Adrenal gland (tissue), 12 donors: Measurements from ENCODE around the gene ADIRF. TPM values are rescaled to one million over a fixed set of nuclear protein-coding genes. Genes with fewer than 3 reads are reported as not detected.
"Not testable (repeated sequence)": the region's sequence is repeated elsewhere in the genome, so short reads cannot be mapped to it uniquely, and the experiment has no call there.

Experiments
- DNase-seq, 7 donors: peaks; one replicate each; pipeline ENCODE4 v3.0.0-alpha.2; 2019 to 2020
- H3K27ac ChIP-seq, 5 donors: fragments of 200-600 bp; sonication (generic) in 4 of 5; 1 replicate in 3 of 5; 2 replicates in 2 of 5; pipeline versions ENCODE4 v1.5.1 to v1.8.0; 2016 to 2020; ENCODE audit warnings: mild to moderate bottlenecking in 1 of 5
- H3K27me3 ChIP-seq: fragments of 200-600 bp; 2 replicates; pipeline ENCODE4 v1.8.0; 2021
- H3K36me3 ChIP-seq, 2 donors: fragments of 200-600 bp; replicated peaks in 1 of 2; 1 replicate in 1 of 2; 2 replicates in 1 of 2; pipeline versions ENCODE4 v1.5.1 to v1.8.0; 2018 to 2022
- H3K4me1 ChIP-seq, 2 donors: fragments of 200-600 bp; replicated peaks in 1 of 2; 1 replicate in 1 of 2; 2 replicates in 1 of 2; pipeline versions ENCODE4 v1.5.1 to v1.8.0; 2018 to 2021
- H3K4me3 ChIP-seq, 4 donors: fragments of 200-600 bp; sonication (generic) in 3 of 4; one replicate each; pipeline ENCODE4 v1.5.1; 2016 to 2018
- H3K9me3 ChIP-seq, 3 donors: fragments of 200-600 bp; sonication (generic) in 1 of 3; replicated peaks in 1 of 3; 1 replicate in 2 of 3; 2 replicates in 1 of 3; pipeline versions ENCODE4 v1.5.1 to v1.8.0; 2016 to 2021
- POLR2A ChIP-seq, 2 donors: fragments of 450-650 bp; IDR thresholded peaks; one replicate each; pipeline ENCODE4 v1.6.1; 2017; ENCODE audit warnings: antibody characterized with exemption in 2 of 2, mild to moderate bottlenecking in 2 of 2, moderate library complexity in 1 of 2
- WGBS, 4 donors: extraction: QIAGEN DNeasy Blood & Tissue Kit in 2 of 4; methylation state at CpG; one replicate each; pipeline versions ENCODE4 v1.1.5 to v1.1.7; 2013 to 2017; 5-methylcytosine and 5-hydroxymethylcytosine counted together
- intact Hi-C, 2 donors: fragments of 100-400 bp; cut with DNase I; formaldehyde crosslinking; loops; one replicate each; pipeline versions ENCODE4 v1.14.1 to v1.15.0; 2022 to 2023
- polyA plus RNA-seq, 3 donors: library from polyadenylated mRNA; stranded (reverse); fragments of 200-250 nt in 2 of 3; fragments of 350-450 nt in 1 of 3; fragmentation: Illumina TruSeq in 1 of 3; extraction: RNeasy Lipid Tissue Mini Kit (QIAGEN cat#74804) in 1 of 3; gene quantifications; one replicate each; pipeline ENCODE4 v1.2.3, GENCODE V29; 2013 to 2014
- total RNA-seq, 9 donors: library from RNA; depleted of rRNA in 4 of 9; stranded (reverse); fragments of >200 nt in 4 of 9; fragments of 120-200 nt in 1 of 9; fragmentation: NEBNext Ultra II Directional in 1 of 9; extraction: Animal tissue kit (Norgen Biotek cat#: 25700) in 1 of 9; gene quantifications; one replicate each; pipeline versions ENCODE4 v1.1.0 to v1.2.4, GENCODE V29; 2013 to 2023
- TF ChIP-seq, protein P1 (sequence below), 6 experiments: fragments of 450-650 bp in 4 of 6; fragments of 200-600 bp in 2 of 6; sonication (generic) in 1 of 6; IDR thresholded peaks; 1 replicate in 5 of 6; 2 replicates in 1 of 6; pipeline versions ENCODE4 v1.5.1 to v1.8.0; 2016 to 2021; ENCODE audit warnings: antibody characterized with exemption in 6 of 6, mild to moderate bottlenecking in 2 of 6, moderate library complexity in 1 of 6
- donor health status: healthy with polysubstance abuse.
- donor health status: Bipolar disorder and iron deficiency.
- donor health status: DM: yes; HTN: yes; CAD: no.
- donor health status: DM: no; HTN: no; CAD: no.
- donor health status: DM: no; HTN: no; CAD: no.
- donor health status: DM: yes; HTN: yes; CAD: no.

ADIRF gene
- total and polyA plus RNA-seq, 12 donors, result 3.3 to 592 (median 22.6) TPM

DNA sequence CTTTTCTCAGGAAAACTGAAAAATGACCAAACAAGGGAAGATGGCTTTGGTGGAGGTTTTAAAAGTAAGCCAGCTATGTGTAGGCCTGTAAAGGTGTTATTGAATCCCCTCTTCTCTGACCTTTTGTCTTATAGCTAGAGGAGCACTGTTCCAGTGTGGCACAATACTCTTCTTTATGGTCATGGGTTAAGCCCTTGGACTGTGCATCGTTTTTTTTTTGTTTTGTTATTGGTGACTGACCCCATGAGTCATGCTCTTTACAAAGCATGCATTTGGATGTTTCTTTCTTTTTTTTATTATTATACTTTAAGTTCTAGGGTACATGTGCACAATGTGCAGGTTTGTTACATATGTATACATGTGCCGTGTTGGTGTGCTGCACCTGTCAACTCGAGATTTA lies 32.2 kb downstream of the ADIRF start:
- intact Hi-C loops, result no loop called here
- 59 to 66% (median 61%) methylated on average over 3 of the region's 3 CpGs for WGBS, 4 donors

DNA sequence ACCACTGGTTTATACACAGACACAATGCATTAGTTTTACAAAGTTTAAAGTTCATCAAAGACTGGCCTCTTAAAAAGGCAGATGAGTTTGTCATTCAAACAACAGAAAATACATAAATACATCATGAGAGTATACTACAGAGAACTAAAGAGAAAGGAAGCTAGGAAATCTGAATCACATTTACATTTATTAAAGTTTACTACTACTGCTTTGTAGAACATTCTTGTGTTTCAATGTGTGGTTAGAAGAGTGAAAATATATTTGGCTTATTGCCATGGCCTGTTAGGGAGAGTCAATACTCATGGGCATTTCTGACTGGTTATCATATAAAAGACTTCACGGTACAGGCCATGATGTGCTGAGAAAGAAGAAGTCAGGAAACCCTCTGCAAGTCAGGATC lies 38.8 kb downstream of the ADIRF start:
- H3K9me3 ChIP-seq, H3K27me3 ChIP-seq, H3K4me3 ChIP-seq, intact Hi-C loops, DNase-seq, H3K4me1 ChIP-seq, H3K27ac ChIP-seq, H3K36me3 ChIP-seq: not testable (repeated sequence)
- 20 to 85% (median 71%) methylated on average over 1 of the region's 1 CpG; no CpG with 5 or more reads in 1 of the 4 donors for WGBS, 4 donors

More for the DNA sequence above, 32.2 kb downstream of the ADIRF start:
- Histone ChIP-seq H3K4me3 (no peak overlapping the region), H3K36me3 (no peaks in the 10 kb centered on the region), H3K27me3 (no peaks in the 10 kb centered on the region), H3K27ac (no peak overlapping the region), H3K9me3 (no peaks in the 10 kb centered on the region), H3K4me1 (no peaks in the 10 kb centered on the region)
- TF ChIP-seq POLR2A (IDR thresholded peaks at IDR 0.05), result no peak
- TF ChIP-seq, protein P1, sequence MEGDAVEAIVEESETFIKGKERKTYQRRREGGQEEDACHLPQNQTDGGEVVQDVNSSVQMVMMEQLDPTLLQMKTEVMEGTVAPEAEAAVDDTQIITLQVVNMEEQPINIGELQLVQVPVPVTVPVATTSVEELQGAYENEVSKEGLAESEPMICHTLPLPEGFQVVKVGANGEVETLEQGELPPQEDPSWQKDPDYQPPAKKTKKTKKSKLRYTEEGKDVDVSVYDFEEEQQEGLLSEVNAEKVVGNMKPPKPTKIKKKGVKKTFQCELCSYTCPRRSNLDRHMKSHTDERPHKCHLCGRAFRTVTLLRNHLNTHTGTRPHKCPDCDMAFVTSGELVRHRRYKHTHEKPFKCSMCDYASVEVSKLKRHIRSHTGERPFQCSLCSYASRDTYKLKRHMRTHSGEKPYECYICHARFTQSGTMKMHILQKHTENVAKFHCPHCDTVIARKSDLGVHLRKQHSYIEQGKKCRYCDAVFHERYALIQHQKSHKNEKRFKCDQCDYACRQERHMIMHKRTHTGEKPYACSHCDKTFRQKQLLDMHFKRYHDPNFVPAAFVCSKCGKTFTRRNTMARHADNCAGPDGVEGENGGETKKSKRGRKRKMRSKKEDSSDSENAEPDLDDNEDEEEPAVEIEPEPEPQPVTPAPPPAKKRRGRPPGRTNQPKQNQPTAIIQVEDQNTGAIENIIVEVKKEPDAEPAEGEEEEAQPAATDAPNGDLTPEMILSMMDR (IDR thresholded peaks at IDR 0.05), result no peak
- no peak for DNase-seq

DNA sequence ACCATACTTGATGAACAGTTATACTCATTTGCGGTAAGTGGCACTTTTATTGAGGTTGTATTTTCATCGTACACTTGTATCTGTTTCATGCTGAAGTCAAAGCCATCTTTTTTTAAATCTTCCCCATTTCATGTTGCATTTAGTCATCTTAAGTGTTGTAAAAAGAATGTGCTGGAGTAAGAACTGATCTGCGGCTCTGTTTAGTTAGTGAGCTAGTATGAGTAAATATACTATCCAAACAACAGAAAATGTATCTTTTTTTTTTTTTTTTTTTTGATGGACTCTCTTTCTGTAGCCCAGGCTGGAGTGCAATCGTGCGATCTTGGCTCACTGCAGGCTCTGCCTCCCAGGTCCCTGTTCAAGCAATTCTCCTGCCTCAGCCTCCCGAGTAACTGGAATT lies 39.4 kb downstream of the ADIRF start:
- WGBS, 4 donors, result 92 to 97% (median 95%) methylated on average over 6 of the region's 6 CpGs

DNA sequence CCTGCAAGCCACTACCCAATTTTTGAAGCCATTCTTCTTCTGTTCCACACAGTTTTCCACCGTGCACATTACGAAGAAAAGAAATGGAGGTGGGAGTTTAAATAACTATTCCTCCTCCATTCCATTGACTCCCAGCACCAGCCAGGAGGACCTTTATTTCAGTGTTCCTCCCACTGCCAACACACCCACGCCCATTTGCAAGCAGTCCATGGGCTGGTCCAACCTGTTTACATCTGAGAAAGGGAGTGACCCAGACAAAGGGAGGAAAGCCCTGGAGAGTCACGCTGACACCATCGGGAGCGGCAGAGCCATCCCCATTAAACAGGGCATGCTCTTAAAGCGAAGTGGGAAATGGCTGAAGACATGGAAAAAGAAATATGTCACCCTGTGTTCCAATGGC lies 40.0 kb downstream of the ADIRF start:
- H3K27me3 ChIP-seq, H3K4me3 ChIP-seq, DNase-seq, intact Hi-C loops, H3K9me3 ChIP-seq, H3K36me3 ChIP-seq, H3K27ac ChIP-seq, H3K4me1 ChIP-seq: not testable (repeated sequence)
- 93 to 97% (median 96%) methylated on average over 3 to 7 of the region's 7 CpGs for WGBS, 4 donors

More for the DNA sequence above, 39.4 kb downstream of the ADIRF start:
- DNase-seq, H3K27ac ChIP-seq, H3K9me3 ChIP-seq, H3K27me3 ChIP-seq, H3K4me3 ChIP-seq, intact Hi-C loops, H3K36me3 ChIP-seq, H3K4me1 ChIP-seq: not testable (repeated sequence)

DNA sequence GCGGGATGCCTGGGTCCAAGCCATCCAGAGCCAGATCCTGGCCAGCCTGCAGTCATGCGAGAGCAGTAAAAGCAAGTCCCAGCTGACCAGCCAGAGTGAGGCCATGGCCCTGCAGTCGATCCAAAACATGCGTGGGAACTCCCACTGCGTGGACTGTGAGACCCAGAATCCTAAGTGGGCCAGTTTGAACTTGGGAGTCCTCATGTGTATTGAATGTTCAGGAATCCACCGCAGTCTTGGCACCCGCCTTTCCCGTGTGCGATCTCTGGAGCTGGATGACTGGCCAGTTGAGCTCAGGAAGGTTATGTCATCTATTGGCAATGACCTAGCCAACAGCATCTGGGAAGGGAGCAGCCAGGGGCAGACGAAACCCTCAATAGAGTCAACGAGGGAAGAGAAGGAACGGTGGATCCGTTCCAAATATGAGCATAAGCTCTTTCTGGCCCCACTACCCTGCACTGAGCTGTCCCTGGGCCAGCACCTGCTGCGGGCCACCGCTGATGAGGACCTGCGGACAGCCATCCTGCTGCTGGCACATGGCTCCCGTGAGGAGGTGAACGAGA lies 40.9 kb downstream of the ADIRF start:
- DNase-seq, H3K4me3 ChIP-seq, H3K36me3 ChIP-seq, H3K27me3 ChIP-seq, H3K9me3 ChIP-seq, intact Hi-C loops, H3K27ac ChIP-seq, H3K4me1 ChIP-seq: not testable (repeated sequence)
- 96 to 97% (median 96%) methylated on average over 9 to 18 of the region's 18 CpGs for WGBS, 4 donors

DNA sequence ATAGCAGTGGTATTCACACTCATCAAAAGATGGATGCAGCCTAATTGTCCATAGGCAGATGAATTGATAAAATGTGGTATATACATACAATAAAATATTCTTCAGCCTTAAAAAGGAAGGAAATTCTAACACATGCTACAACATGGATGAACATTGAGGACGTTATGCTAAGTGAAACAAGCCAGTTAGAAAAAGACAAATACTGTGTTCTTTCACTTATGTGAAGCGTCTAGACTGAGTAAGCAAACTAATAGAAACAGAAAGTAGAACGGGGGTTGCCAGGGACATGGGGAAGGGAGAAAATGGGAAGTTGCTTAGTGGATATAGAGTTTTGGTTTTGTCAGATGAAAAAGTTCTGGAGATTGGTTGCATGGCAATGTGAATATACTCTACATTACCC lies 45.2 kb downstream of the ADIRF start:
- H3K27ac ChIP-seq, H3K4me1 ChIP-seq, DNase-seq, H3K9me3 ChIP-seq, H3K4me3 ChIP-seq, intact Hi-C loops, H3K27me3 ChIP-seq, H3K36me3 ChIP-seq: not testable (repeated sequence)
- WGBS, 4 donors, result 16 to 55% (median 48%) methylated on average over 3 of the region's 3 CpGs

DNA sequence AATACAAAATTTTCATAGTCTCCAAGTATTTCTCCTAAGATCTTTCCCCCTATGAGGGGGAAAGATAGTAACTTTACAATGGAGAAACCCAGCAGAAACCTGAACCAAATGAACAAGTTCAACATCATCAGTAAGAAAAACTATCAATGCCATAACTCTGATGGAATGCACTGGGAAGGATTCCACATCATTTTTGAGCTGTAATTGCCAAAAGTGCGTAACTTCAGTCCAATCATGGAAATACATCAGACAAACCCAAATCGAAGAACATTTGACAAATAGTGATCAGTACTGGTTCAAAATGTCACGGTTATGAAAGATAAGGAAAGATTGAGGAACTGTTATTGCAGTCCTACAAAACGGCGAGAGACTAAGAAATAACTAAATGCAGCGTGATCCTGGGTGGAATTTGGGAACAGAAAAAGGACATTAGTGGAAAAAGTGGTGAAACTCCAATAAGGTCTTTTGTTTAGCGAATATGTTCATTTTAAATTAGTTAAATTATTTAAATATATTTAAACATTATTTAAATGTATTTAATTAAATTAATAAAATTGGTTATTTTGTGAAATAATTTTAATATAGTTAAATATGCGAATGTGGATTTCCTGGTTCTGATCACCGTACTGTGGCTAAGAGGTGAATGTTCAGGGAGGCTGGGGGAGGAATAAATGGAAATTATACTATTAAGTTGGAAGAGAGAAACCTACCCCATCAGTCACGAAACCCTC lies 46.9 kb downstream of the ADIRF start:
- H3K27me3 ChIP-seq, DNase-seq, H3K36me3 ChIP-seq, intact Hi-C loops, H3K27ac ChIP-seq, H3K4me3 ChIP-seq, H3K9me3 ChIP-seq, H3K4me1 ChIP-seq: not testable (repeated sequence)
- 60 to 73% (median 66%) methylated on average over 9 to 10 of the region's 10 CpGs for WGBS, 4 donors

DNA sequence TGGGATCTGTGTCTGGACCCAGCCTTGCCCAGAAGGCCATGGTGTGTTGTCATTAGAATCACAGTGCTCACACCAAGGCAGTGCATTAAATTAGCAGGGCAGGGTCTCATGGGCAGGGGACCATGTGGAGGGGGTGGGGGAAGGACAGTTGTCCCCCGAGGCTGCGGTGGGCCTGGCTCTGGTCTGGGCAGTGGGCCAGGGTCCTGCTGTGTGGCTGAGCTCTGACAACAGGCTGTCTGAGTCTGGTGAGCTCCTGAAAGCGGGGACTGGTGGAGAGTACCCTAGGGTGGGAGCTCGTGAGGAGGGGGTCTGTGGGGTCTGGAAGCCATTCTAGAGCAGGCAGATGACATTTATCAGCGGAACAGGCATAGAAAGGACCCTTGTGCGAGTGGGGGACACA lies 49.8 kb downstream of the ADIRF start:
- H3K27me3 ChIP-seq, H3K4me3 ChIP-seq, H3K36me3 ChIP-seq, H3K4me1 ChIP-seq, H3K9me3 ChIP-seq, intact Hi-C loops: not testable (repeated sequence)
- H3K27ac ChIP-seq, result peak overlapping the region in 3 of 5 donors; percentile 57 to 76 (median 70)
- peak in 1 of 7 donors; percentile 35 for DNase-seq
- 73 to 83% (median 75%) methylated on average over 6 of the region's 6 CpGs for WGBS, 4 donors

DNA sequence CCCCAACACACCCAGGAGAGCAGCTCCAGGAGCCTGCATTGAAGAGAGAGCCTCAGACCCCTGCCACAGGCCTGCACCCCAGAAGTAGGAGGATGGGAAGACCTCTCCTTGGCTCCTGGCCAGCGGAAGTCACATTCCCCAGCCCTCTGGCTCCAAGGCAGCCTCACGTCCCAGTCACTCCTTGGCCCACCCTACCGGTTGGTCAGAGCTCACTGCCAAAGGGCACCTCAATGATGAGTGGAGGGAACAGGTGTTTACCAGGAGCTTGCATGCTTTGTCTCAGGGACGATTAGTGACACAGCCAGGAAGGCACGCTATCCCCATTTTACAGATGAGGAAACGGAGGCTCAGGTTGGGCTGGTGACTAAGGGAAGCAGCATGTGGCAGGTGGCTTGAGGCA lies 50.8 kb downstream of the ADIRF start:
- H3K9me3 ChIP-seq, H3K27ac ChIP-seq, H3K27me3 ChIP-seq, DNase-seq, H3K4me1 ChIP-seq, H3K4me3 ChIP-seq, H3K36me3 ChIP-seq, intact Hi-C loops: not testable (repeated sequence)
- WGBS, 4 donors, result 82 to 87% methylated on average over 6 of the region's 6 CpGs; no CpG with 5 or more reads in 2 of the 4 donors

DNA sequence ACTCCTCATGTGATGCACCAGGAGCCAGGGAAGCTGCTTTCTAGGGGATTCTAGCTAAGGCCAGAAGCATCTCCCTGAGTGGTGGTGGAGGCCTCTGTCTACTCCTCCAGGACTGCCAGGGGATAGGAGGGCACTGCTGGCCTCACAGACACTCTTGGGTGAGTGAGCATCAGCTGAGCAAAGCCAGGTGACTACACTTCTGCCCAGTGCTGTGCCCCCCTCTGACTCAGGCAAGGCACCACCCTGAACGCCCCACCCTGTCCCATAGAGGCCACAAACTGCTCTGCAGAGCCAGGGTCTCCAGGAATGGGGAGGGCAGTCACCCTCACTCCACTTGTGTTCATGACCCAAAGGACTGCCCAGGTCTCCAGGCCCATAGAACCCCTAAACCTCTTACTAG lies 51.2 kb downstream of the ADIRF start:
- H3K4me1 ChIP-seq, H3K4me3 ChIP-seq, H3K36me3 ChIP-seq, H3K9me3 ChIP-seq, H3K27ac ChIP-seq, intact Hi-C loops, H3K27me3 ChIP-seq, DNase-seq: not testable (repeated sequence)
- WGBS, 4 donors, result 88 to 100% methylated on average over 1 of the region's 1 CpG; no CpG with 5 or more reads in 2 of the 4 donors
